Kidney (tissue), 14 donors: ENCODE measurements around the gene SEPTIN10. TPM values are rescaled to one million over a fixed set of nuclear protein-coding genes. Genes with fewer than 3 reads are reported as not detected.

Source experiments
- DNase-seq, 5 donors: peaks; one replicate each; pipeline ENCODE4 v3.0.0-alpha.2; 2013 to 2020
- FAIRE-seq: peaks from 2 replicates; lab custom pipeline; 2012; peaks lifted over from hg19 to GRCh38; lab: Jason Lieb, UNC
- H3K27ac ChIP-seq, 2 donors: one replicate each; pipeline ENCODE4 v1.7.0; 2013; ENCODE audit warnings: low read depth in 2 of 2, low read length in 2 of 2, inconsistent platforms in 1 of 2
- H3K27me3 ChIP-seq: one replicate; pipeline ENCODE4 v1.7.1; 2013; ENCODE audit warnings: low read length, inconsistent platforms; ENCODE audit not compliant: control insufficient read depth, insufficient read depth
- H3K36me3 ChIP-seq, 3 donors: one replicate each; pipeline versions ENCODE4 v1.7.0 to v1.7.1; 2013; ENCODE audit warnings: low read length in 3 of 3, control low read depth in 1 of 3, inconsistent platforms in 1 of 3; ENCODE audit not compliant: insufficient read depth in 3 of 3, control insufficient read depth in 2 of 3
- H3K4me1 ChIP-seq, 3 donors: one replicate each; pipeline versions ENCODE4 v1.7.0 to v1.7.1; 2013; ENCODE audit warnings: low read length in 3 of 3, inconsistent platforms in 1 of 3, low read depth in 1 of 3; ENCODE audit not compliant: control insufficient read depth in 2 of 3, insufficient read depth in 2 of 3
- H3K4me3 ChIP-seq, 3 donors: one replicate each; pipeline versions ENCODE4 v1.7.0 to v1.8.1; 2013; ENCODE audit warnings: low read length in 3 of 3, control low read depth in 1 of 3, inconsistent platforms in 1 of 3
- H3K9ac ChIP-seq, 3 donors: one replicate each; pipeline versions ENCODE4 v1.7.0 to v1.7.1; 2013; ENCODE audit warnings: low read length in 3 of 3, control low read depth in 1 of 3, inconsistent platforms in 1 of 3
- H3K9me3 ChIP-seq, 3 donors: one replicate each; pipeline versions ENCODE4 v1.7.0 to v1.7.1; 2013; ENCODE audit warnings: low read length in 3 of 3, control low read depth in 1 of 3, inconsistent platforms in 1 of 3; ENCODE audit not compliant: control insufficient read depth in 2 of 3, insufficient read depth in 1 of 3
- intact Hi-C: fragments of 100-400 bp; cut with DNase I; formaldehyde crosslinking; loops from one replicate; pipeline ENCODE4 v1.11.1; 2022
- polyA plus RNA-seq: library from polyadenylated mRNA; stranded (reverse); fragments of 350-450 nt; fragmentation: Illumina TruSeq; extraction: RNeasy Lipid Tissue Mini Kit (QIAGEN cat#74804); gene quantifications from one replicate; pipeline ENCODE4 v1.2.3, GENCODE V29; 2014; ENCODE audit warnings: low read depth, low replicate concordance; ENCODE audit not compliant: insufficient read depth
- total RNA-seq: library from RNA; stranded (reverse); fragmentation: NEBNext Ultra II Directional; extraction: Animal tissue kit (Norgen Biotek cat#: 25700); gene quantifications from one replicate; pipeline ENCODE4 v1.2.1, GENCODE V29; 2021
- TF ChIP-seq, protein P1 (sequence below): IDR thresholded peaks from 3 replicates; pipeline ENCODE4 v1.5.1; 2012; ENCODE audit warnings: mild to moderate bottlenecking, moderate library complexity, borderline replicate concordance; ENCODE audit not compliant: insufficient read depth; ENCODE audit errors: extremely low read depth
- donor health status: control.
- donor health status: control.
- donor health status: control.
- donor health status: control.
- donor health status: control.
- donor health status: DM: yes; HTN: yes; CAD: no.
- donor health status: Normal renal cell carcinoma (clear cell type).

The SEPTIN10 gene
- total and polyA plus RNA-seq, 2 donors from 2014 or later: 20.8 to 80.7 TPM

GRCh38 chr2:109624339-109624738, 10.6 kb upstream of the SEPTIN10 start:
- intact Hi-C loops: no loop called here
- DNase-seq (no peak), FAIRE-seq (no peak)
- H3K4me3 ChIP-seq: no peak overlapping the region
- TF ChIP-seq, protein P1, sequence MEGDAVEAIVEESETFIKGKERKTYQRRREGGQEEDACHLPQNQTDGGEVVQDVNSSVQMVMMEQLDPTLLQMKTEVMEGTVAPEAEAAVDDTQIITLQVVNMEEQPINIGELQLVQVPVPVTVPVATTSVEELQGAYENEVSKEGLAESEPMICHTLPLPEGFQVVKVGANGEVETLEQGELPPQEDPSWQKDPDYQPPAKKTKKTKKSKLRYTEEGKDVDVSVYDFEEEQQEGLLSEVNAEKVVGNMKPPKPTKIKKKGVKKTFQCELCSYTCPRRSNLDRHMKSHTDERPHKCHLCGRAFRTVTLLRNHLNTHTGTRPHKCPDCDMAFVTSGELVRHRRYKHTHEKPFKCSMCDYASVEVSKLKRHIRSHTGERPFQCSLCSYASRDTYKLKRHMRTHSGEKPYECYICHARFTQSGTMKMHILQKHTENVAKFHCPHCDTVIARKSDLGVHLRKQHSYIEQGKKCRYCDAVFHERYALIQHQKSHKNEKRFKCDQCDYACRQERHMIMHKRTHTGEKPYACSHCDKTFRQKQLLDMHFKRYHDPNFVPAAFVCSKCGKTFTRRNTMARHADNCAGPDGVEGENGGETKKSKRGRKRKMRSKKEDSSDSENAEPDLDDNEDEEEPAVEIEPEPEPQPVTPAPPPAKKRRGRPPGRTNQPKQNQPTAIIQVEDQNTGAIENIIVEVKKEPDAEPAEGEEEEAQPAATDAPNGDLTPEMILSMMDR: no peak
- H3K9me3 ChIP-seq: no peaks in the 10 kb centered on the region
- H3K27me3 ChIP-seq: no peaks in the 10 kb centered on the region
- H3K36me3 ChIP-seq: no peaks in the 10 kb centered on the region
- no peak overlapping the region for H3K27ac ChIP-seq
- H3K4me1 ChIP-seq: peaks cover 0 to 6% (median 2%) of the 10 kb centered on the region in 3 donors
- H3K9ac ChIP-seq: no peak overlapping the region

DNA sequence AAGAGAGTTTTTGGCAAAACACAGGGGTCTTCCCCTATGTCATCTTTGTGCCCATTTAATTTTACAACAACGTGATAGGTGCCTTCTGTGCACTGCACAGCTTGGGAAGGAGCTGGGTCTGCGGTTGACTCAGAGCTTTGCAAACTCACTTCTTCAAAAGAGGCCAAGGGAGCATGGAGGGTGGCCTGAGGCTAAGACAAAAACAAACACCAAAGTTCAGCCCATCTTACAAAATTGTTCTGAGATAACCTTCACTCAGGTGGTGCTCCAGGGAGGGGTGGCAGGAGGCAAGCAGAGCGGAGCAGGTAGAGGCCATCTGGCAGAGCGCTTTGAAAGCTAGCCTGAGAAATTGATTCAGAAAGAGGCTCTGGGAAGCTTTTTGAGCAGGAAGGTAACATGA, 10.2 kb upstream of the SEPTIN10 start:
- no peaks in the 10 kb centered on the region for H3K27me3 ChIP-seq
- H3K27ac ChIP-seq: peak overlapping the region in 1 of 2 donors; percentile 49
- H3K4me1 ChIP-seq: peaks cover 0 to 6% (median 2%) of the 10 kb centered on the region in 3 donors
- no peaks in the 10 kb centered on the region for H3K36me3 ChIP-seq
- no peaks in the 10 kb centered on the region for H3K9me3 ChIP-seq
- DNase-seq: no peak
- no peak for FAIRE-seq
- H3K9ac ChIP-seq: no peak overlapping the region
- intact Hi-C loops: no loop called here
- TF ChIP-seq, protein P1: no peak
- no peak overlapping the region for H3K4me3 ChIP-seq

DNA sequence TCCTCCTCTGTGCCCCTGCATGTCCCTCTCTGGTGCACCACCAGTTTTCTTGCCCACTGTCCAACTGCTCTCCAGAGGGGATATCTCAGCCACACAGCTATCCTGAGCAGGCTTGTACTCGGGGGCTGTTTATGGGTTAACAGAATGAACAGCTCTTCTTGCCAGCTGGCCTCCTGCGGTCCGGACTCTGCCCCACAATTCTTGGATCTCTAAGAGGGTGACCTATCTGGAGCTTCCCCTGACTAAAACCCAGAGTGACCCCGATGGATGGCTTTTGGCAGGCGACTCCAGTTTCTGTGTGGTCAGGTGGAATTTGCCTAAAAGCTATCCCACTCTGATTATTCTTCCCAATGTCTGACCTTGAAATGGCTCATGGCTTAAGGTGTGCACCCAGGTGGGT, 9.5 kb upstream of the SEPTIN10 start:
- FAIRE-seq (no peak), DNase-seq (no peak)
- no peaks in the 10 kb centered on the region for H3K27me3 ChIP-seq
- no peaks in the 10 kb centered on the region for H3K36me3 ChIP-seq
- H3K9me3 ChIP-seq: no peaks in the 10 kb centered on the region
- H3K27ac ChIP-seq: peak overlapping the region in 1 of 2 donors; percentile 49
- TF ChIP-seq, protein P1: no peak
- H3K4me3 ChIP-seq: no peak overlapping the region
- peaks cover 0 to 6% (median 2%) of the 10 kb centered on the region in 3 donors for H3K4me1 ChIP-seq
- H3K9ac ChIP-seq: peak overlapping the region in 1 of 3 donors; percentile 42
- intact Hi-C loops: no loop called here
